ENCODE results near the gene FERMT3. TPM values are rescaled to one million over a fixed set of nuclear protein-coding genes. Genes with fewer than 3 reads are reported as not detected.

FERMT3 gene
- total and polyA plus RNA-seq, 4 donors, result 3.4 to 47.2 (median 9.7) TPM

DNA sequence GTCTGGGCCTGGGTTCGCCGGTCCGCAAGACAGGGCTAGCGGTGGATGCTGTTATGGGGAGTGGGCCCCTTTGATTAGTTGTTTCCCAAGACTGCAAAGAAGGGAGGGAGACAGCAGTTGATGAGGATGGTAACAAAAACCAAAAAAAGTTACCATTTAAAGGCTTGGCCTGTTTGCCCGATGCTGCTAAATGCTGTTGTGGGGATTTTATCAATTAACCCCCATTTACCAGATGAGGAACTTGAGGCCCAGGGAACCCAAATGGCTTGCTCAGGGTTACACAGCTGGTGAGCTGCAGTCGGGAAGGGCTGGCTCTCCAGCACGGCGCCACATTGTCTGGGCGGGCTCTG, 16.1 kb downstream of the FERMT3 start:
- TF ChIP-seq MAX (IDR thresholded peaks at IDR 0.05) (no peak), SP1 (IDR thresholded peaks at IDR 0.05) (no peak), JUND (IDR thresholded peaks at IDR 0.05) (no peak), GABPA (IDR thresholded peaks at IDR 0.05 in 1 of 2, conservative IDR thresholded peaks at IDR 0.05 in 1 of 2) (no peak), EGR1 (IDR thresholded peaks at IDR 0.05; ENCODE audit: low read depth in 2 of 2) (no peak), HNF4A (conservative IDR thresholded peaks at IDR 0.05) (no peak), HNF4G (IDR thresholded peaks at IDR 0.05) (no peak), RAD21 (IDR thresholded peaks at IDR 0.05) (no peak), YY1 (IDR thresholded peaks at IDR 0.05) (no peak), FOXA2 (IDR thresholded peaks at IDR 0.05) (no peak), TAF1 (conservative IDR thresholded peaks at IDR 0.05) (no peak), FOXA1 (IDR thresholded peaks at IDR 0.05) (no peak), NR2F2 (IDR thresholded peaks at IDR 0.05) (no peak), RXRA (IDR thresholded peaks at IDR 0.05) (no peak)
- TF ChIP-seq, protein P1, sequence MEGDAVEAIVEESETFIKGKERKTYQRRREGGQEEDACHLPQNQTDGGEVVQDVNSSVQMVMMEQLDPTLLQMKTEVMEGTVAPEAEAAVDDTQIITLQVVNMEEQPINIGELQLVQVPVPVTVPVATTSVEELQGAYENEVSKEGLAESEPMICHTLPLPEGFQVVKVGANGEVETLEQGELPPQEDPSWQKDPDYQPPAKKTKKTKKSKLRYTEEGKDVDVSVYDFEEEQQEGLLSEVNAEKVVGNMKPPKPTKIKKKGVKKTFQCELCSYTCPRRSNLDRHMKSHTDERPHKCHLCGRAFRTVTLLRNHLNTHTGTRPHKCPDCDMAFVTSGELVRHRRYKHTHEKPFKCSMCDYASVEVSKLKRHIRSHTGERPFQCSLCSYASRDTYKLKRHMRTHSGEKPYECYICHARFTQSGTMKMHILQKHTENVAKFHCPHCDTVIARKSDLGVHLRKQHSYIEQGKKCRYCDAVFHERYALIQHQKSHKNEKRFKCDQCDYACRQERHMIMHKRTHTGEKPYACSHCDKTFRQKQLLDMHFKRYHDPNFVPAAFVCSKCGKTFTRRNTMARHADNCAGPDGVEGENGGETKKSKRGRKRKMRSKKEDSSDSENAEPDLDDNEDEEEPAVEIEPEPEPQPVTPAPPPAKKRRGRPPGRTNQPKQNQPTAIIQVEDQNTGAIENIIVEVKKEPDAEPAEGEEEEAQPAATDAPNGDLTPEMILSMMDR (IDR thresholded peaks at IDR 0.05; ENCODE audit: low read depth, low read length, missing input control), result no peak
- TF ChIP-seq, protein P2, sequence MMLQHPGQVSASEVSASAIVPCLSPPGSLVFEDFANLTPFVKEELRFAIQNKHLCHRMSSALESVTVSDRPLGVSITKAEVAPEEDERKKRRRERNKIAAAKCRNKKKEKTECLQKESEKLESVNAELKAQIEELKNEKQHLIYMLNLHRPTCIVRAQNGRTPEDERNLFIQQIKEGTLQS (IDR thresholded peaks at IDR 0.05), result no peak
- TF ChIP-seq, protein P3, sequence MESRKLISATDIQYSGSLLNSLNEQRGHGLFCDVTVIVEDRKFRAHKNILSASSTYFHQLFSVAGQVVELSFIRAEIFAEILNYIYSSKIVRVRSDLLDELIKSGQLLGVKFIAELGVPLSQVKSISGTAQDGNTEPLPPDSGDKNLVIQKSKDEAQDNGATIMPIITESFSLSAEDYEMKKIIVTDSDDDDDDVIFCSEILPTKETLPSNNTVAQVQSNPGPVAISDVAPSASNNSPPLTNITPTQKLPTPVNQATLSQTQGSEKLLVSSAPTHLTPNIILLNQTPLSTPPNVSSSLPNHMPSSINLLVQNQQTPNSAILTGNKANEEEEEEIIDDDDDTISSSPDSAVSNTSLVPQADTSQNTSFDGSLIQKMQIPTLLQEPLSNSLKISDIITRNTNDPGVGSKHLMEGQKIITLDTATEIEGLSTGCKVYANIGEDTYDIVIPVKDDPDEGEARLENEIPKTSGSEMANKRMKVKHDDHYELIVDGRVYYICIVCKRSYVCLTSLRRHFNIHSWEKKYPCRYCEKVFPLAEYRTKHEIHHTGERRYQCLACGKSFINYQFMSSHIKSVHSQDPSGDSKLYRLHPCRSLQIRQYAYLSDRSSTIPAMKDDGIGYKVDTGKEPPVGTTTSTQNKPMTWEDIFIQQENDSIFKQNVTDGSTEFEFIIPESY (IDR thresholded peaks at IDR 0.05), result no peak
- TF ChIP-seq, protein P4, sequence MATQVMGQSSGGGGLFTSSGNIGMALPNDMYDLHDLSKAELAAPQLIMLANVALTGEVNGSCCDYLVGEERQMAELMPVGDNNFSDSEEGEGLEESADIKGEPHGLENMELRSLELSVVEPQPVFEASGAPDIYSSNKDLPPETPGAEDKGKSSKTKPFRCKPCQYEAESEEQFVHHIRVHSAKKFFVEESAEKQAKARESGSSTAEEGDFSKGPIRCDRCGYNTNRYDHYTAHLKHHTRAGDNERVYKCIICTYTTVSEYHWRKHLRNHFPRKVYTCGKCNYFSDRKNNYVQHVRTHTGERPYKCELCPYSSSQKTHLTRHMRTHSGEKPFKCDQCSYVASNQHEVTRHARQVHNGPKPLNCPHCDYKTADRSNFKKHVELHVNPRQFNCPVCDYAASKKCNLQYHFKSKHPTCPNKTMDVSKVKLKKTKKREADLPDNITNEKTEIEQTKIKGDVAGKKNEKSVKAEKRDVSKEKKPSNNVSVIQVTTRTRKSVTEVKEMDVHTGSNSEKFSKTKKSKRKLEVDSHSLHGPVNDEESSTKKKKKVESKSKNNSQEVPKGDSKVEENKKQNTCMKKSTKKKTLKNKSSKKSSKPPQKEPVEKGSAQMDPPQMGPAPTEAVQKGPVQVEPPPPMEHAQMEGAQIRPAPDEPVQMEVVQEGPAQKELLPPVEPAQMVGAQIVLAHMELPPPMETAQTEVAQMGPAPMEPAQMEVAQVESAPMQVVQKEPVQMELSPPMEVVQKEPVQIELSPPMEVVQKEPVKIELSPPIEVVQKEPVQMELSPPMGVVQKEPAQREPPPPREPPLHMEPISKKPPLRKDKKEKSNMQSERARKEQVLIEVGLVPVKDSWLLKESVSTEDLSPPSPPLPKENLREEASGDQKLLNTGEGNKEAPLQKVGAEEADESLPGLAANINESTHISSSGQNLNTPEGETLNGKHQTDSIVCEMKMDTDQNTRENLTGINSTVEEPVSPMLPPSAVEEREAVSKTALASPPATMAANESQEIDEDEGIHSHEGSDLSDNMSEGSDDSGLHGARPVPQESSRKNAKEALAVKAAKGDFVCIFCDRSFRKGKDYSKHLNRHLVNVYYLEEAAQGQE (IDR thresholded peaks at IDR 0.05), result no peak

More for the DNA sequence above, 16.1 kb downstream of the FERMT3 start:
- Histone ChIP-seq H3K9me3 (ENCODE audit: control insufficient read depth in 4 of 4, low read length in 3 of 4) (no peaks in the 10 kb centered on the region), H3K27ac (ENCODE audit: low read depth in 1 of 2, low read length in 2 of 2) (no peak overlapping the region), H3K36me3 (ENCODE audit: control insufficient read depth in 4 of 4, insufficient read depth in 3 of 4, low read depth in 1 of 4, low read length in 3 of 4) (peaks cover 0 to 24% (median 9%) of the 10 kb centered on the region in 4 donors), H3K4me3 (ENCODE audit: low read depth in 1 of 3, low read length in 3 of 3) (no peak overlapping the region), H3K9ac (ENCODE audit: low read depth in 1 of 2, low read length in 2 of 2) (no peak overlapping the region), H3K4me1 (ENCODE audit: control insufficient read depth in 4 of 4, insufficient read depth in 4 of 4, low read length in 3 of 4) (peaks cover 18 to 41% (median 32%) of the 10 kb centered on the region in 4 donors), H3K27me3 (ENCODE audit: control insufficient read depth in 4 of 4, insufficient read depth in 4 of 4, low read length in 3 of 4) (no peaks in the 10 kb centered on the region)
- DNase-seq (ENCODE audit: low spot score), result no peak
- WGBS, result 85% methylated on average over 9 of the region's 9 CpGs
